ENCODE data around the gene MIF4GD.

Gene MIF4GD

GRCh38 chr17:75238020-75238580 is 32.9 kb downstream of the MIF4GD start:
- in situ Hi-C loops (cut with MboI; ENCODE audit: low sequenced_read_pairs): no loop called here

GRCh38 chr17:75237100-75238014 is 33.7 kb downstream of the MIF4GD start:
- in situ Hi-C loops (cut with MboI; ENCODE audit: low sequenced_read_pairs): no loop called here

- in situ Hi-C loops (cut with MboI; ENCODE audit: low sequenced_read_pairs): no loop called here
These were observed 38.2 kb downstream of the MIF4GD start for GRCh38 chr17:75232786-75233185.

- in situ Hi-C loops (cut with MboI; ENCODE audit: low sequenced_read_pairs): no loop called here
These were observed 39.1 kb downstream of the MIF4GD start for GRCh38 chr17:75231741-75232464.

GRCh38 chr17:75231071-75231470 is 40.0 kb downstream of the MIF4GD start:
- in situ Hi-C loops (cut with MboI; ENCODE audit: low sequenced_read_pairs): no loop called here

GRCh38 chr17:75228847-75229246 is 42.2 kb downstream of the MIF4GD start:
- in situ Hi-C loops (cut with MboI; ENCODE audit: low sequenced_read_pairs): no loop called here

- in situ Hi-C loops (cut with MboI; ENCODE audit: low sequenced_read_pairs): no loop called here
These were observed 42.7 kb downstream of the MIF4GD start for GRCh38 chr17:75228305-75228704.

- in situ Hi-C loops (cut with MboI; ENCODE audit: low sequenced_read_pairs): no loop called here
These were observed 43.3 kb downstream of the MIF4GD start for GRCh38 chr17:75227729-75228128.

GRCh38 chr17:75225016-75225415 is 46.0 kb downstream of the MIF4GD start:
- in situ Hi-C loops (cut with MboI; ENCODE audit: low sequenced_read_pairs): no loop called here

GRCh38 chr17:75219815-75220214 is 51.2 kb downstream of the MIF4GD start:
- in situ Hi-C loops (cut with MboI; ENCODE audit: low sequenced_read_pairs): no loop called here

- in situ Hi-C loops (cut with MboI; ENCODE audit: low sequenced_read_pairs): no loop called here
These were observed 52.9 kb downstream of the MIF4GD start for GRCh38 chr17:75218131-75218530.

All from hTERT RPE-1 (cell line).